Subcutaneous adipose tissue (tissue), 4 donors: ENCODE results near the gene ZNF225. TPM values are rescaled to one million over a fixed set of nuclear protein-coding genes. Genes with fewer than 3 reads are reported as not detected.

ENCODE experiments used
- CTCF ChIP-seq: fragments of 450-650 bp; IDR thresholded peaks from one replicate; pipeline ENCODE4 v1.5.1; 2016; ENCODE audit warnings: low read depth, mild to moderate bottlenecking, control low read depth, antibody characterized with exemption, moderate library complexity
- total RNA-seq, 4 donors: library from RNA; depleted of rRNA; stranded (reverse); fragments of >200 nt; gene quantifications; one replicate each; pipeline ENCODE4 v1.1.0, GENCODE V29; 2016

The ZNF225 gene
- total RNA-seq, 4 donors from 2014 or later, result 3.3 to 5.1 (median 4.1) TPM

- no peak for TF ChIP-seq CTCF
Observed at GRCh38 chr19:44092108-44092507, 21.1 kb upstream of the ZNF225 start.

- no peak for TF ChIP-seq CTCF
Observed at GRCh38 chr19:44093931-44094765, 19.1 kb upstream of the ZNF225 start, which contains the start of gene ZNF224. ZNF224 (plus strand) TSS chr19:44094361; CDS start chr19:44097874, 3,513 bp downstream.

GRCh38 chr19:44107751-44108150 is 5.4 kb upstream of the ZNF225 start:
- TF ChIP-seq CTCF, result no peak

- TF ChIP-seq CTCF, result no peak
Observed at GRCh38 chr19:44109458-44109857, 3.7 kb upstream of the ZNF225 start.

- no peak for TF ChIP-seq CTCF
Observed at GRCh38 chr19:44111910-44112463, 1.2 kb upstream of the ZNF225 start.

- no peak for TF ChIP-seq CTCF
Observed at GRCh38 chr19:44112802-44113137, 429 bp upstream of the ZNF225 start.

- no peak for TF ChIP-seq CTCF
Observed at GRCh38 chr19:44113784-44114390, 688 bp downstream of the ZNF225 start.
